HCT116 (cell line): ENCODE results near the gene HMCN2. TPM values are rescaled to one million over a fixed set of nuclear protein-coding genes. Genes with fewer than 3 reads are reported as not detected.

Experiments used
- ATAC-seq: fragments of 200-7000 bp; cut with Tn5 transposase; 2 replicates; pipeline ENCODE4 v1.9.1; 2020; ENCODE audit warnings: mild to moderate bottlenecking, moderate library complexity
- BruUV-seq: library from RNA; stranded (reverse); fragments of 400-500 nt; replicated peaks from 2 replicates; lab custom pipeline; 2021; lab: Mats Ljungman, UMichigan
- CTCF ChIA-PET: fragments of 300-600 bp; sonication (Branson Sonifier 250); formaldehyde crosslinking; loops from one replicate; lab custom pipeline; 2021; ENCODE audit warnings: antibody characterized with exemption; lab: Charles Lee
- POLR2A ChIA-PET: fragments of 300-600, 350-600 bp; sonication (Branson Sonifier 250); formaldehyde crosslinking; loops from one replicate; lab custom pipeline; 2021; ENCODE audit warnings: antibody characterized with exemption; lab: Charles Lee
- RAD21 ChIA-PET, 2 experiments: fragments of 300-600 bp; sonication (Branson Sonifier 250); formaldehyde crosslinking; loops; one replicate each; lab custom pipeline; 2023; ENCODE audit warnings: low total read pairs in 2 of 2; ENCODE audit not compliant: uncharacterized antibody in 2 of 2, unreplicated experiment in 2 of 2, low non-redundant PET in 1 of 2; lab: Charles Lee
- DNase-seq: peaks from one replicate; pipeline ENCODE4 v3.0.0-alpha.2; 2010; ENCODE audit warnings: low read depth, low spot score
- H2AFZ ChIP-seq: fragments of 200-600 bp; shearing (Covaris generic), sonication (generic); 2 replicates; pipeline ENCODE4 v1.6.1; 2017; ENCODE audit warnings: low read depth, mixed run types, mixed read lengths, antibody characterized with exemption, low read length; ENCODE audit not compliant: poor library complexity, severe bottlenecking
- H3K27ac ChIP-seq: 2 replicates; pipeline ENCODE4 v1.5.1; 2012; ENCODE audit warnings: low read depth, low read length
- H3K27me3 ChIP-seq: fragments of 200-600 bp; sonication (generic); 2 replicates; pipeline ENCODE4 v1.6.1; 2016; ENCODE audit warnings: mixed run types, low read length, mixed read lengths; ENCODE audit not compliant: insufficient read depth
- H3K36me3 ChIP-seq, 2 experiments: fragments of 200-500 bp in 1 of 2; fragments of 200-600 bp in 1 of 2; sonication (Bioruptor generic) in 1 of 2; sonication (generic) in 1 of 2; 2 replicates each; pipeline versions ENCODE4 v1.5.1 to v1.6.1; 2014 to 2016; ENCODE audit warnings: low read length in 2 of 2, inconsistent platforms in 1 of 2, mixed read lengths in 1 of 2, mixed run types in 1 of 2; ENCODE audit not compliant: insufficient read depth in 2 of 2, control insufficient read depth in 1 of 2
- H3K4me1 ChIP-seq, 2 experiments: fragments of 200-600 bp in 1 of 2; sonication (generic) in 1 of 2; 2 replicates each; pipeline versions ENCODE4 v1.5.1 to v1.6.1; 2012 to 2017; ENCODE audit warnings: low read length in 2 of 2, inconsistent platforms in 1 of 2, mild to moderate bottlenecking in 1 of 2, mixed read lengths in 1 of 2, mixed run types in 1 of 2, moderate library complexity in 1 of 2; ENCODE audit not compliant: insufficient read depth in 2 of 2, control insufficient read depth in 1 of 2
- H3K4me2 ChIP-seq: fragments of 200-600 bp; sonication (generic); 2 replicates; pipeline ENCODE4 v1.6.1; 2017; ENCODE audit warnings: mixed run types, low read length, mixed read lengths
- H3K4me3 ChIP-seq, 2 experiments: fragments of 200-600 bp in 1 of 2; sonication (generic) in 1 of 2; replicated peaks in 1 of 2; 2 replicates each; pipeline ENCODE4 v1.5.1; 2011 to 2016; ENCODE audit warnings: low read length in 2 of 2, control low read depth in 1 of 2, low read depth in 1 of 2, mild to moderate bottlenecking in 1 of 2, mixed read lengths in 1 of 2, mixed run types in 1 of 2
- H3K79me2 ChIP-seq: fragments of 200-600 bp; sonication (generic); 2 replicates; pipeline ENCODE4 v1.6.1; 2017; ENCODE audit warnings: mild to moderate bottlenecking, mixed run types, low read length, moderate library complexity, mixed read lengths; ENCODE audit not compliant: insufficient read depth
- H3K9ac ChIP-seq: fragments of 200-600 bp; sonication (generic); 2 replicates; pipeline ENCODE4 v1.6.1; 2016; ENCODE audit warnings: low read length, mixed read lengths
- H3K9me2 ChIP-seq: fragments of 200-600 bp; sonication (generic), shearing (Covaris generic); 2 replicates; pipeline ENCODE4 v1.6.1; 2017; ENCODE audit warnings: mixed run types, mild to moderate bottlenecking, moderate library complexity; ENCODE audit not compliant: insufficient read depth
- H3K9me3 ChIP-seq, 2 experiments: fragments of 200-500 bp in 1 of 2; fragments of 200-600 bp in 1 of 2; sonication (Bioruptor generic) in 1 of 2; sonication (generic) in 1 of 2; 2 replicates each; pipeline ENCODE4 v1.6.1; 2014 to 2017; ENCODE audit warnings: low read length in 2 of 2, mixed read lengths in 2 of 2, inconsistent platforms in 1 of 2, low read depth in 1 of 2, mild to moderate bottlenecking in 1 of 2, mixed run types in 1 of 2, moderate library complexity in 1 of 2; ENCODE audit not compliant: control insufficient read depth in 1 of 2, insufficient read depth in 1 of 2
- H4K20me1 ChIP-seq: fragments of 200-600 bp; sonication (generic), shearing (Covaris generic); 2 replicates; pipeline ENCODE4 v1.6.1; 2017; ENCODE audit warnings: mixed run types, mild to moderate bottlenecking, moderate library complexity; ENCODE audit not compliant: insufficient read depth
- ATF3 ChIP-seq: IDR thresholded peaks from 2 replicates; pipeline ENCODE4 v1.6.1; 2012
- CEBPB ChIP-seq: IDR thresholded peaks from 2 replicates; pipeline ENCODE4 v1.6.1; 2012; ENCODE audit warnings: low read depth
- ELF1 ChIP-seq: IDR thresholded peaks from 2 replicates; pipeline ENCODE4 v1.6.1; 2012; ENCODE audit warnings: low read depth, borderline replicate concordance
- POLR2A ChIP-seq: IDR thresholded peaks from 2 replicates; pipeline ENCODE4 v1.7.0; 2011; ENCODE audit warnings: borderline replicate concordance; ENCODE audit not compliant: insufficient read depth, insufficient read length; ENCODE audit errors: extremely low read depth
- POLR2AphosphoS5 ChIP-seq: IDR thresholded peaks from 2 replicates; pipeline ENCODE4 v1.6.1; 2011; ENCODE audit warnings: mild to moderate bottlenecking, low read depth, low read length, moderate library complexity
- RAD21 ChIP-seq: IDR thresholded peaks from 2 replicates; pipeline ENCODE4 v1.6.1; 2012; ENCODE audit warnings: low read depth, mild to moderate bottlenecking
- SP1 ChIP-seq: IDR thresholded peaks from 2 replicates; pipeline ENCODE4 v1.6.1; 2012; ENCODE audit warnings: low read depth
- YY1 ChIP-seq: IDR thresholded peaks from 2 replicates; pipeline ENCODE4 v1.6.1; 2011; ENCODE audit warnings: low read length, low read depth, moderate library complexity, mild to moderate bottlenecking; ENCODE audit not compliant: insufficient replicate concordance; ENCODE audit errors: extremely low read depth
- ZNF274 ChIP-seq: fragments of 200-500 bp; sonication (Bioruptor generic); IDR thresholded peaks from 2 replicates; pipeline ENCODE4 v1.6.1; 2014; ENCODE audit warnings: mild to moderate bottlenecking, low read depth, low read length, inconsistent platforms
- intact Hi-C: fragments of 100-400 bp; cut with micrococcal nuclease; formaldehyde crosslinking; loops from 2 replicates; pipeline ENCODE4 v1.10.0; 2022
- total RNA-seq: library from RNA; stranded (reverse); gene quantifications from one replicate; pipeline ENCODE4 v1.2.1, GENCODE V29; 2021; ENCODE audit not compliant: unreplicated experiment
- TF ChIP-seq, protein P1 (sequence below), 3 experiments: fragments of 200-600 bp in 1 of 3; sonication (generic) in 1 of 3; IDR thresholded peaks in 2 of 3; conservative IDR thresholded peaks in 1 of 3; 2 replicates each; pipeline ENCODE4 v1.5.1; 2012 to 2017; ENCODE audit warnings: low read depth in 2 of 3, low read length in 2 of 3, antibody characterized with exemption in 1 of 3, borderline replicate concordance in 1 of 3, control low read depth in 1 of 3, mild to moderate bottlenecking in 1 of 3, mixed read lengths in 1 of 3, mixed run types in 1 of 3, moderate library complexity in 1 of 3; ENCODE audit not compliant: insufficient read depth in 1 of 3

Gene HMCN2
- total RNA-seq, 1 experiment from 2014 or later: 0.22 TPM

DNA sequence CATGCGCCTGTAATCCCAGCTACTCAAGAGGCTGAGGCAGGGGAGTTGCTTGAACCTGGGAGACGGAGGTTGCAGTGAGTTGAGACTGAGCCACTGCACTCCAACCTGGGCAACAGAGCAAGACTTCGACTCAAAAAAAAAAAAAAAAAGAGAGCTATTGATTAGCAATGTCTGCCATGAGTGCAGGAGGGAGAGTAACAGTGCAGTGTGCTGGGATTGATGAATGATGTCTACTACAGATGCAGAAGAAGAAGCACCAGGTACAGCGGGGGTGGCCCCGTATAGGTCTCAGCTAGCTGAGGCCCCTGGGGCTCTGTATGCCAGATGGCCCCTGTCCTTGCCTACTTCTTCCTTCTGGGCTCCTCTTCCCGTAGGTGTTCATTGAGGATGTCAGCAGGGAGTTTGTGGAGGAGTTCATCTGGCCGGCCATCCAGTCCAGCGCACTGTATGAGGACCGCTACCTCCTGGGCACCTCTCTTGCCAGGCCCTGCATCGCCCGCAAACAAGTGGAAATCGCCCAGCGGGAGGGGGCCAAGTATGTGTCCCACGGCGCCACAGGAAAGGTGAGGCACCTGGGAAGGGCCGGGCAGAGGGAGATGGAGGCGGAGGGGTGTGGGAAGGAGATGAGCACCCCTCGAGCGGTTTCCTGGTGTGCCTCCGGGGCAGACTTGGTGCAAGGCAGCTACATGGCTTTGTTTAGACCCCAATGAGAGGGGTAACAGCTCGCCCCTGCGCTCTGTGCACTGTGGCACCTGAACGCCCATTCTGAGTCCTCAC lies 192.7 kb downstream of the HMCN2 start:
- Histone ChIP-seq H3K9ac (no peak overlapping the region), H3K4me1 (no peaks in the 10 kb centered on the region), H3K27ac (no peak overlapping the region), H3K4me2 (no peak overlapping the region), H3K4me3 (no peak overlapping the region), H3K36me3 (no peaks in the 10 kb centered on the region), H4K20me1 (no peaks in the 10 kb centered on the region), H3K9me2 (no peaks in the 10 kb centered on the region), H2AFZ (no peak overlapping the region), H3K79me2 (no peaks in the 10 kb centered on the region), H3K9me3 (no peaks in the 10 kb centered on the region), H3K27me3 (no peaks in the 10 kb centered on the region)
- TF ChIP-seq, protein P1, sequence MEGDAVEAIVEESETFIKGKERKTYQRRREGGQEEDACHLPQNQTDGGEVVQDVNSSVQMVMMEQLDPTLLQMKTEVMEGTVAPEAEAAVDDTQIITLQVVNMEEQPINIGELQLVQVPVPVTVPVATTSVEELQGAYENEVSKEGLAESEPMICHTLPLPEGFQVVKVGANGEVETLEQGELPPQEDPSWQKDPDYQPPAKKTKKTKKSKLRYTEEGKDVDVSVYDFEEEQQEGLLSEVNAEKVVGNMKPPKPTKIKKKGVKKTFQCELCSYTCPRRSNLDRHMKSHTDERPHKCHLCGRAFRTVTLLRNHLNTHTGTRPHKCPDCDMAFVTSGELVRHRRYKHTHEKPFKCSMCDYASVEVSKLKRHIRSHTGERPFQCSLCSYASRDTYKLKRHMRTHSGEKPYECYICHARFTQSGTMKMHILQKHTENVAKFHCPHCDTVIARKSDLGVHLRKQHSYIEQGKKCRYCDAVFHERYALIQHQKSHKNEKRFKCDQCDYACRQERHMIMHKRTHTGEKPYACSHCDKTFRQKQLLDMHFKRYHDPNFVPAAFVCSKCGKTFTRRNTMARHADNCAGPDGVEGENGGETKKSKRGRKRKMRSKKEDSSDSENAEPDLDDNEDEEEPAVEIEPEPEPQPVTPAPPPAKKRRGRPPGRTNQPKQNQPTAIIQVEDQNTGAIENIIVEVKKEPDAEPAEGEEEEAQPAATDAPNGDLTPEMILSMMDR (IDR thresholded peaks at IDR 0.05 in 2 of 3, conservative IDR thresholded peaks at IDR 0.05 in 1 of 3; ENCODE audit: borderline replicate concordance in 1 of 3, insufficient read depth in 1 of 3, low read depth in 2 of 3, low read length in 2 of 3): no peak
- no peak for TF ChIP-seq ATF3
- no peak for TF ChIP-seq POLR2A
- no peak for TF ChIP-seq ELF1
- TF ChIP-seq SP1: no peak
- TF ChIP-seq POLR2AphosphoS5: no peak
- TF ChIP-seq ZNF274: no peak
- no peak for TF ChIP-seq RAD21
- no peak for TF ChIP-seq CEBPB
- TF ChIP-seq YY1: no peak
- RAD21 ChIA-PET: no interaction called here
- CTCF ChIA-PET: interaction anchor here (1.1 kb wide), 1 partner anchor 224 kb away, joined by 3 read pairs; no protein-coding TSS in a partner anchor
- no TSS peak for BruUV-seq
- POLR2A ChIA-PET: no interaction called here
- ATAC-seq: no peak
- intact Hi-C loops: no loop called here
- no peak for DNase-seq
